A549 (cell line): ENCODE data around the gene TRIO. TPM values are rescaled to one million over a fixed set of nuclear protein-coding genes. Genes with fewer than 3 reads are reported as not detected.

ENCODE experiments used
- ATAC-seq, 2 experiments: fragments of 200-7000 bp in 1 of 2; fragments of >200 bp in 1 of 2; cut with Nextera tagmentation in 1 of 2; cut with Tn5 transposase in 1 of 2; 3 replicates each; pipeline versions ENCODE4 v1.8.0 to v1.9.1; 2018 to 2020; ENCODE audit warnings: mild to moderate bottlenecking in 1 of 2, moderate library complexity in 1 of 2
- CTCF ChIA-PET: fragments of 300-600 bp; sonication (Branson Sonifier 250); formaldehyde crosslinking; extraction: SDS; loops from one replicate; lab custom pipeline; 2021; ENCODE audit warnings: antibody characterized with exemption, inconsistent platforms; lab: Yijun Ruan, JAX
- POLR2A ChIA-PET: fragments of 350-600 bp; formaldehyde crosslinking; extraction: SDS; loops from one replicate; lab custom pipeline; 2021; ENCODE audit warnings: antibody characterized with exemption, inconsistent platforms; lab: Yijun Ruan, JAX
- DNase-seq, 2 experiments: peaks; one replicate each; pipeline versions ENCODE4 v3.0.0 to v3.0.0-alpha.2; 2011 to 2016; ENCODE audit warnings: low read depth in 1 of 2, low spot score in 1 of 2
- FAIRE-seq: peaks from 2 replicates; lab custom pipeline; 2011; peaks lifted over from hg19 to GRCh38; lab: Jason Lieb, UNC
- H3K27ac ChIP-seq, 2 experiments: fragments of >200 bp; sonication (Bioruptor Twin); formaldehyde crosslinking; 3 replicates each; pipeline ENCODE4 v1.5.1; 2016 to 2017
- H3K4me1 ChIP-seq: fragments of >200 bp; sonication (Bioruptor Twin); formaldehyde crosslinking; 3 replicates; pipeline ENCODE4 v1.6.1; 2016
- H3K4me2 ChIP-seq: fragments of >200 bp; sonication (Bioruptor Twin); formaldehyde crosslinking; 3 replicates; pipeline ENCODE4 v1.6.1; 2016
- H3K4me3 ChIP-seq: fragments of >200 bp; sonication (Bioruptor Twin); formaldehyde crosslinking; 3 replicates; pipeline ENCODE4 v1.5.1; 2016
- H3K9me3 ChIP-seq: fragments of >200 bp; sonication (Bioruptor Twin); formaldehyde crosslinking; 3 replicates; pipeline ENCODE4 v1.6.1; 2016
- ATOH8 ChIP-seq: fragments of 250-450 bp; sonication (Bioruptor Pico); IDR thresholded peaks from 2 replicates; pipeline ENCODE4 v1.5.0; 2020; ENCODE audit warnings: low read depth, mild to moderate bottlenecking, moderate library complexity
- E2F6 ChIP-seq: IDR thresholded peaks from 2 replicates; pipeline ENCODE4 v1.6.1; 2012; ENCODE audit warnings: low read depth, borderline replicate concordance
- EHMT2 ChIP-seq: fragments of 200-600 bp; sonication (generic); IDR thresholded peaks from 2 replicates; pipeline ENCODE4 v1.6.1; 2016; ENCODE audit warnings: antibody characterized with exemption, low read depth, mild to moderate bottlenecking, moderate library complexity
- ELK1 ChIP-seq: fragments of 150-350 bp; IDR thresholded peaks from 2 replicates; pipeline ENCODE4 v1.6.1; 2014; ENCODE audit warnings: low read depth, mild to moderate bottlenecking, low read length
- FOSB ChIP-seq: fragments of 250-450 bp; sonication (Bioruptor Pico); IDR thresholded peaks from 2 replicates; pipeline ENCODE4 v1.5.0; 2020; ENCODE audit warnings: mild to moderate bottlenecking, moderate library complexity
- FOSL2 ChIP-seq, 2 experiments: fragments of 450-650 bp in 1 of 2; fragments of >200 bp in 1 of 2; sonication (Bioruptor Twin) in 1 of 2; formaldehyde crosslinking; IDR thresholded peaks; 2 replicates each; pipeline versions ENCODE4 v1.5.0 to v1.6.1; 2016 to 2020; ENCODE audit warnings: mild to moderate bottlenecking in 1 of 2, moderate library complexity in 1 of 2
- HDAC2 ChIP-seq: fragments of 200-600 bp; sonication (generic); IDR thresholded peaks from 2 replicates; pipeline ENCODE4 v1.6.1; 2016
- HOXB13 ChIP-seq: fragments of 250-450 bp; sonication (Bioruptor Pico); IDR thresholded peaks from 2 replicates; pipeline ENCODE4 v1.5.0; 2020; ENCODE audit warnings: low read depth, mild to moderate bottlenecking, moderate library complexity
- HOXB5 ChIP-seq: fragments of 250-450 bp; sonication (Bioruptor Pico); IDR thresholded peaks from 2 replicates; pipeline ENCODE4 v1.5.0; 2020; ENCODE audit warnings: mild to moderate bottlenecking, moderate library complexity
- MYC ChIP-seq: IDR thresholded peaks from 2 replicates; pipeline ENCODE4 v1.6.1; 2012; ENCODE audit warnings: mild to moderate bottlenecking, inconsistent platforms, low read length, improper control_type of control experiment, borderline replicate concordance
- NFE2L2 ChIP-seq: fragments of 150-350 bp; conservative IDR thresholded peaks from 2 replicates; pipeline ENCODE4 v1.6.1; 2014; ENCODE audit warnings: low read length
- NR3C1 ChIP-seq: fragments of >200 bp; sonication (Bioruptor Twin); formaldehyde crosslinking; IDR thresholded peaks from 3 replicates; pipeline ENCODE4 v1.6.1; 2017
- REST ChIP-seq: fragments of 200-600 bp; sonication (generic); IDR thresholded peaks from 2 replicates; pipeline ENCODE4 v1.6.1; 2016; ENCODE audit warnings: antibody characterized with exemption, mild to moderate bottlenecking, moderate library complexity
- RNF2 ChIP-seq: fragments of 200-600 bp; sonication (generic); IDR thresholded peaks from 2 replicates; pipeline ENCODE4 v1.6.1; 2016; ENCODE audit warnings: low read depth, mild to moderate bottlenecking, antibody characterized with exemption, moderate library complexity, borderline replicate concordance
- TFCP2L1 ChIP-seq: fragments of 250-450 bp; sonication (Bioruptor Pico); IDR thresholded peaks from 2 replicates; pipeline ENCODE4 v1.5.0; 2021; ENCODE audit warnings: mild to moderate bottlenecking
- ZC3H11A ChIP-seq: fragments of 450-650 bp; IDR thresholded peaks from 2 replicates; pipeline ENCODE4 v1.6.1; 2014; ENCODE audit warnings: antibody characterized with exemption, mild to moderate bottlenecking
- WGBS: methylation state at CpG from one replicate; pipeline ENCODE4 v1.1.6; 2017; ENCODE audit errors: missing lambda C conversion rate; 5-methylcytosine and 5-hydroxymethylcytosine counted together
- polyA plus RNA-seq, 4 experiments: library from polyadenylated mRNA; depleted of rRNA in 3 of 4; stranded (reverse); fragments of >200 nt; fragmentation: RNase III in 1 of 4; extraction: RNeasy Plus Mini Kit Qiagen cat#74134 plus additional on column Dnase treatment in 1 of 4; gene quantifications; 2 replicates in 3 of 4; 3 replicates in 1 of 4; pipeline ENCODE4 v1.2.3, GENCODE V29; 2011 to 2017

TRIO gene
- polyA plus RNA-seq, 2 of the 4 experiments (the other 2 are of a cell fraction), result 47.5 to 79.0 TPM

- H3K9me3 ChIP-seq, result no peaks in the 10 kb centered on the region
- ATAC-seq, result no peak
- H3K27ac ChIP-seq, result no peak overlapping the region
- DNase-seq, result no peak
- H3K4me3 ChIP-seq, result no peak overlapping the region
- WGBS, result 93% methylated on average over 2 of the region's 2 CpGs
- FAIRE-seq, result no peak
- H3K4me2 ChIP-seq, result no peak overlapping the region
- H3K4me1 ChIP-seq, result peaks cover 2% of the 10 kb centered on the region; the same call in 1 of the 3 replicates
- POLR2A ChIA-PET, result no interaction called here
- TF ChIP-seq FOSL2 (IDR thresholded peaks at IDR 0.05) (no peak), FOSL2 (CRISPR knock-in tag; IDR thresholded peaks at IDR 0.05) (no peak), FOSB (CRISPR knock-in tag) (no peak), E2F6 (no peak), ZC3H11A (no peak), REST (no peak), HDAC2 (no peak), ATOH8 (CRISPR knock-in tag) (no peak), TFCP2L1 (CRISPR knock-in tag) (no peak), HOXB5 (CRISPR knock-in tag) (no peak), MYC (no peak), HOXB13 (CRISPR knock-in tag) (no peak), NFE2L2 (no peak), RNF2 (no peak), NR3C1 (no peak)
- TF ChIP-seq, all 56 proteins: peak for 0
- CTCF ChIA-PET, result interaction anchor here (1.3 kb wide), 1 partner anchor 342 kb away, joined by 4 read pairs; no protein-coding TSS in a partner anchor
These were observed 163.2 kb downstream of the TRIO start for GRCh38 chr5:14306329-14306815.

GRCh38 chr5:14308384-14309154, 165.4 kb downstream of the TRIO start:
- Histone ChIP-seq H3K4me1 (no peaks in the 10 kb centered on the region), H3K4me2 (no peak overlapping the region), H3K9me3 (no peaks in the 10 kb centered on the region), H3K27ac (no peak overlapping the region), H3K4me3 (no peak overlapping the region)
- ATAC-seq (no peak), FAIRE-seq (no peak)
- CTCF ChIA-PET, result interaction anchor here (0.6 kb wide), 1 partner anchor 223 kb away, joined by 3 read pairs; no protein-coding TSS in a partner anchor
- TF ChIP-seq EHMT2, result no peak
- no peak for TF ChIP-seq NR3C1
- TF ChIP-seq ZC3H11A, result no peak
- TF ChIP-seq ELK1, result no peak
- TF ChIP-seq, all 56 proteins: peak for 0
- POLR2A ChIA-PET, result no interaction called here
- no peak for DNase-seq
- 95% methylated on average over 5 of the region's 5 CpGs for WGBS
